Measurements from ENCODE around the gene VPREB3. TPM values are rescaled to one million over a fixed set of nuclear protein-coding genes. Genes with fewer than 3 reads are reported as not detected.

The VPREB3 gene
- total RNA-seq, 4 donors from 2014 or later, result not detected

DNA sequence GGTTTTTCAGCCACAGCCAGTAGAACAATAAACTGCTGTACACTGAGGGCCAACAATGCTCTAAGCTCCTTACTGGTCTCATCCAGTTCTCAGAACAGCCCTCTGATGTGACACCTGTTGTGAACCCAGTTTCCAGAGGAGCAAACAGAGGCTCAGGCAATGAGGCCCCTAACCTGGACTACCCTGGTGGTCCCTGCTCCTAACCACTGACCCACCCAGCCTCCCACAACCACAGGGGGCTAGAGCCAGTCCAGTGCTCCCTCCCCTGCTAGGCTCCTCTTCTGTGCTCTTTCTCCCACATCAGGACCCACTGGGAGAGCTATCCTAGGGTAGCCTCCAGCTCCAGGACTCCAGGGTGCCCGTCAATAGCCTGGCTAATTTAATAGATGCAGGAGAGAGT is 28.5 kb upstream of the VPREB3 start:
- H3K4me1 ChIP-seq, result peaks cover 27% of the 10 kb centered on the region
- H3K27me3 ChIP-seq, result no peaks in the 10 kb centered on the region
- no peak for DNase-seq (ENCODE audit: low spot score in 2 of 2)
- TF ChIP-seq POLR2AphosphoS5 (IDR thresholded peaks at IDR 0.05) (no peak), POLR2A (IDR thresholded peaks at IDR 0.05) (no peak), EP300 (IDR thresholded peaks at IDR 0.05) (no peak)
- TF ChIP-seq, protein P1, sequence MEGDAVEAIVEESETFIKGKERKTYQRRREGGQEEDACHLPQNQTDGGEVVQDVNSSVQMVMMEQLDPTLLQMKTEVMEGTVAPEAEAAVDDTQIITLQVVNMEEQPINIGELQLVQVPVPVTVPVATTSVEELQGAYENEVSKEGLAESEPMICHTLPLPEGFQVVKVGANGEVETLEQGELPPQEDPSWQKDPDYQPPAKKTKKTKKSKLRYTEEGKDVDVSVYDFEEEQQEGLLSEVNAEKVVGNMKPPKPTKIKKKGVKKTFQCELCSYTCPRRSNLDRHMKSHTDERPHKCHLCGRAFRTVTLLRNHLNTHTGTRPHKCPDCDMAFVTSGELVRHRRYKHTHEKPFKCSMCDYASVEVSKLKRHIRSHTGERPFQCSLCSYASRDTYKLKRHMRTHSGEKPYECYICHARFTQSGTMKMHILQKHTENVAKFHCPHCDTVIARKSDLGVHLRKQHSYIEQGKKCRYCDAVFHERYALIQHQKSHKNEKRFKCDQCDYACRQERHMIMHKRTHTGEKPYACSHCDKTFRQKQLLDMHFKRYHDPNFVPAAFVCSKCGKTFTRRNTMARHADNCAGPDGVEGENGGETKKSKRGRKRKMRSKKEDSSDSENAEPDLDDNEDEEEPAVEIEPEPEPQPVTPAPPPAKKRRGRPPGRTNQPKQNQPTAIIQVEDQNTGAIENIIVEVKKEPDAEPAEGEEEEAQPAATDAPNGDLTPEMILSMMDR (IDR thresholded peaks at IDR 0.05), result no peak
- no peaks in the 10 kb centered on the region for H3K36me3 ChIP-seq
- H3K27ac ChIP-seq, result no peak overlapping the region
- WGBS, result 100% methylated on average over 1 of the region's 1 CpG
- H3K9me3 ChIP-seq, result no peaks in the 10 kb centered on the region
- no peak overlapping the region for H3K4me3 ChIP-seq

DNA sequence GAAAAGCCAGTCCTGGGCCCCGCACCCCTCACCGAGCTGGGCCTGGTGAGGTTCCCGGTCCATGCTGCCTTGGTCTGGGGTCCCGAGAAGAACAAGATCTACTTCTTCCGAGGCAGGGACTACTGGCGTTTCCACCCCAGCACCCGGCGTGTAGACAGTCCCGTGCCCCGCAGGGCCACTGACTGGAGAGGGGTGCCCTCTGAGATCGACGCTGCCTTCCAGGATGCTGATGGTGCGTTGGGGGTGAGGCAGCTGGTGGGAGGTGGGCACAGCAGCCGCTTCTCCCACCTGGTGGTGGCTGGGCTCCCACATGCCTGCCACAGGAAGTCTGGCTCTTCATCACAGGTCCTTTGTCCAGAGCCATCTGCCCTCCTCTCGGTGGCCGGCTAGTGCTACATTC is 28.0 kb upstream of the VPREB3 start:
- no peaks in the 10 kb centered on the region for H3K36me3 ChIP-seq
- no peak for DNase-seq (ENCODE audit: low spot score in 2 of 2)
- H3K27me3 ChIP-seq, result no peaks in the 10 kb centered on the region
- WGBS, result 88% methylated on average over 13 of the region's 16 CpGs
- H3K9me3 ChIP-seq, result no peaks in the 10 kb centered on the region
- H3K4me3 ChIP-seq, result no peak overlapping the region
- TF ChIP-seq, protein P1 (IDR thresholded peaks at IDR 0.05), result no peak
- no peak for TF ChIP-seq POLR2AphosphoS5 (IDR thresholded peaks at IDR 0.05)
- no peak for TF ChIP-seq EP300 (IDR thresholded peaks at IDR 0.05)
- TF ChIP-seq POLR2A (IDR thresholded peaks at IDR 0.05), result no peak
- no peak overlapping the region for H3K27ac ChIP-seq
- peaks cover 25% of the 10 kb centered on the region for H3K4me1 ChIP-seq

GRCh38 chr22:23781511-23782183 is 27.4 kb upstream of the VPREB3 start:
- Histone ChIP-seq H3K36me3 (no peaks in the 10 kb centered on the region), H3K27me3 (no peaks in the 10 kb centered on the region), H3K27ac (no peak overlapping the region), H3K4me3 (no peak overlapping the region), H3K9me3 (no peaks in the 10 kb centered on the region), H3K4me1 (peaks cover 24% of the 10 kb centered on the region)
- 38% methylated on average over 14 of the region's 14 CpGs for WGBS
- no peak for TF ChIP-seq POLR2A (IDR thresholded peaks at IDR 0.05)
- no peak for TF ChIP-seq POLR2AphosphoS5 (IDR thresholded peaks at IDR 0.05)
- peak in 1 of 2 donors; percentile 75 for DNase-seq (ENCODE audit: low spot score in 2 of 2)

DNA sequence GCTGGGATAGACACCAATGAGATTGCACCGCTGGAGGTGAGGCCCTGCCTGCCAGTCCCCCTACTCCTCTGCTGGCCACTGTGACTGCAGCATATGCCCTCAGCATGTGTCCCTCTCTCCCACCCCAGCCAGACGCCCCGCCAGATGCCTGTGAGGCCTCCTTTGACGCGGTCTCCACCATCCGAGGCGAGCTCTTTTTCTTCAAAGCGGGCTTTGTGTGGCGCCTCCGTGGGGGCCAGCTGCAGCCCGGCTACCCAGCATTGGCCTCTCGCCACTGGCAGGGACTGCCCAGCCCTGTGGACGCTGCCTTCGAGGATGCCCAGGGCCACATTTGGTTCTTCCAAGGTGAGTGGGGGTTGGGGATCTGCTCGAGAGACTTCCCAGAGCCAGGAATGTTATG is 26.8 kb upstream of the VPREB3 start:
- no peaks in the 10 kb centered on the region for H3K27me3 ChIP-seq
- TF ChIP-seq, protein P1 (IDR thresholded peaks at IDR 0.05), result no peak
- TF ChIP-seq POLR2AphosphoS5 (IDR thresholded peaks at IDR 0.05) (no peak), POLR2A (IDR thresholded peaks at IDR 0.05) (no peak)
- peaks cover 18% of the 10 kb centered on the region for H3K4me1 ChIP-seq
- WGBS, result 70% methylated on average over 15 of the region's 15 CpGs
- H3K36me3 ChIP-seq, result no peaks in the 10 kb centered on the region
- H3K4me3 ChIP-seq, result no peak overlapping the region
- H3K27ac ChIP-seq, result no peak overlapping the region
- no peak for DNase-seq (ENCODE audit: low spot score in 2 of 2)
- no peaks in the 10 kb centered on the region for H3K9me3 ChIP-seq

- H3K4me3 ChIP-seq, result no peak overlapping the region
- peaks cover 17% of the 10 kb centered on the region for H3K4me1 ChIP-seq
- no peaks in the 10 kb centered on the region for H3K36me3 ChIP-seq
- 84% methylated on average over 11 of the region's 20 CpGs for whole genome bisulfite sequencing
- no peaks in the 10 kb centered on the region for H3K27me3 ChIP-seq
- no peak overlapping the region for H3K27ac ChIP-seq
- DNase-seq (ENCODE audit: low spot score in 2 of 2), result no peak
- no peaks in the 10 kb centered on the region for H3K9me3 ChIP-seq
- TF ChIP-seq, protein P1 (IDR thresholded peaks at IDR 0.05), result no peak
- no peak for TF ChIP-seq POLR2AphosphoS5 (IDR thresholded peaks at IDR 0.05)
- no peak for TF ChIP-seq EP300 (IDR thresholded peaks at IDR 0.05)
- no peak for TF ChIP-seq POLR2A (IDR thresholded peaks at IDR 0.05)
Observed at GRCh38 chr22:23780146-23780748, 26.0 kb upstream of the VPREB3 start.
